Fibroblast of mammary gland (primary cell): ENCODE data around the gene UQCRQ.

Source experiments
- DNase-seq: peaks from one replicate; pipeline ENCODE4 v3.0.0-alpha.2; 2010; ENCODE audit warnings: low read depth
- H3K4me3 ChIP-seq: 2 replicates; pipeline ENCODE4 v1.5.1; 2011; ENCODE audit warnings: low read depth, mild to moderate bottlenecking, low read length, moderate library complexity; ENCODE audit not compliant: control insufficient read depth
- CTCF ChIP-seq: conservative IDR thresholded peaks from 2 replicates; pipeline ENCODE4 v1.5.1; 2011; ENCODE audit warnings: low read depth, low read length, inconsistent platforms; ENCODE audit not compliant: control insufficient read depth, insufficient read depth

Gene UQCRQ

DNA sequence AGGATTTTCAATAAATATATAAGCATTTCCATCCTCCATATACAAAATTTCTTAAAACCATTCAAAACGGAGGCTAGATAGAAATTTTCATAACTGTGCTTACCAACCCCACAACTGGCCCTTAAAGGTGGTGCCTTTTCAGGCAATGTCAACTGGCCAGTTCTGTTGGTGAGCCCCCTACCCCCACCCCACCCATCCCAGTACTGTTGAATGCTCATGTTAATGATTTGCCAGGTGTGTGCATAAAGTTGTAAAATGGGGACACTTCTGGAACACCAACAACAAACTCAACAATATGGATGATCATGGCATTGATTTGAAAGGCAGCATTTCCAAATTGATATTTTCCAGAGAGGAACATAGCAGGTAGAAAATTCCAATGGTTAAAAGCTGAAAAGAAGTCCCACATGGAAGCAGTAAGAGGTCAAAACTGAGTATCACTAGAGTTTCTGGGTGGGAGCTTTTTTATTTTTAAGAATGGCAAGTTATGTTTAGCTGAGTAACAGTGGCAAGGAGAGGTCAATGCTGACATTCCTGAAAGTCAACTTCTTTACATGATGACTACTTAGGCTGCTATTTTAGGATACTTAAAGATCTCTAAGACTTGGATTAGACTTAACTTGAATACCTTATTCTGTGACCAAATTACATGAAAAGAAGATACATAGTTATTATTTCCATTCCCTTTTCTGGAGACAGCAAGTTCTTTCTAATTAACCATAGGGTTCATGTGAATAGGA lies 9.7 kb downstream of the UQCRQ start:
- no peak for TF ChIP-seq CTCF
- no peak overlapping the region for H3K4me3 ChIP-seq
- DNase-seq = no peak

DNA sequence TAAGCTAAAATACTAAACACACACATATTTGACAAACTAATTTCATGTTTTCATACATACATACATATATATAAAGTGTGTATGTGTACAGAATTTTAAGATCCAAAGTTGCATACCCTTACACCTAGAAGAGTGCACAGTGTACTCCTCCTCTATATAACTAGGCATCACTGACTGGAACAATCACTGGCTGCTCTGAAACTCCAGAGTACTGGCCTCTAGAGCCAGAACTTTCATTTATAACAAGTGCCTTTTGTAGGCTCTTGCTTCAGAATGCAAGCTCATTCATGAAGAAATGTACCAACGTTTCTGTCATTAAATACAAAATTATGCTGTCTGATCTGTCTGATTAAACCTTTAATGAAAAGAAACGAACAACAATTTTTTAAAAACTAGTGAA lies 11.0 kb downstream of the UQCRQ start:
- no peak for TF ChIP-seq CTCF
- no peak overlapping the region for H3K4me3 ChIP-seq
- no peak for DNase-seq

DNA sequence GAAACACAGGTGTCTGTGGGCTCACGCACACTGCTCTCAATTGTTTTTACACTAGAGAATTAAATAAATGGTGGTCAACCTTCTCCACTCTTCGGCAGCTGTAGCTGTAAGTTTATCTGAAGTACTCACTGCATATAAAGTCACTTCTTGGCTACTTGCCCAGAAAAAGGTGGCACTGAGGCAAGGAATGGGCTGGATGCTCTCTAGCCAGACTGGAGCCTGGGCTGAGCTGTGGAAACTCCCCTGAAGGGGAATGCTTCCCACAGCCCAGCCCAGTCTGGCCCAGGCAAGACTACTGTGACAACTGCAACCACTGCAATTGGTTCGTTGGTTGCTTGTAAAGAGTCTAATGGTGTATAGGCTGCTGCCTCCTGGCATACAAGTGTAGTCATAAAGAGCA lies 11.5 kb downstream of the UQCRQ start:
- no peak for DNase-seq
- no peak overlapping the region for H3K4me3 ChIP-seq
- no peak for TF ChIP-seq CTCF

DNA sequence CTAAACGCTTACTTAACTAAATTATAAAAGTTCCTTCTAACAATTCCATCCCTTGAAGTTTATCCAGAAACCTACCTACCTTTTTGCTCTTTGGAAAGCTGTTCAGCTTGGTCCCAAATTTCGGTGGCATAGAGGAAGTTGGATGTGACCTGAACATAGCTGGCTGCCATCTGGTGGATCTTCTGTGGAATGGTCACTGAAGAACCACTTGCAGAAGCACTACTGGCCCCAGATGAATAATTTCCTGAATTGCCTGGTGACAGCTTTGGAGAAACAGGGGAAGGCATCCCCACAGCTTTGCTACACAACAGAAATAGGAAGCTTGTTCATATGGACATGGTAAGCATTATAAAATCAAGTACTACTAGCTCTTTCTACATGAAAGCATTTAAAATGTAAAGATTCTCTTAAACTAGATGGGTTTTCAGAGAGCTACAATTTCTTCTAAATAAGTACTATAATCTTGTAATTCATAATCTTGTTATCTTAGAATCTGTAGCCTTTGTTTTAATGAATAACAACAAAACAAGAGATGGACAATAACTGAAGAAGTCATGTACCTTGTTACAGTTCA lies 16.9 kb downstream of the UQCRQ start:
- H3K4me3 ChIP-seq = no peak overlapping the region
- peak; percentile 71 for TF ChIP-seq CTCF
- peak; percentile 74 for DNase-seq

DNA sequence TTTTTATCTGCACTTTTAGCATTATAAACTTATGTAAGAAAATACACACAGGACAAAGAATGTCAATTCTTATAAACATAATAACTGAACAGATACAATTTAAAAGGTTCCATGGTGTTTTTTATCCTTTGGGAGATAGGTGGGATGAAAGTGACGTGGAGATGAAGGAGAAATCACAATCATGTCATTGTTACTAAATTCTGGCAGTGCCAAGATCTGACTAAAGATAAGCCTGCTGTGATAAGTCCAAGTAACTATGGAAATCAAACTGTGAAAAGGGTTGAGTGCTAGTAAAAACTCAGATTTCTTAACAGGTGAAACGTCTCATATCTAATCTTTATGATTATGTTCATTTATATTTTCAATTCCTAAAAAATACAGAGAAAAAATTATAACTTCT lies 18.1 kb downstream of the UQCRQ start:
- DNase-seq = no peak
- no peak overlapping the region for H3K4me3 ChIP-seq
- TF ChIP-seq CTCF = no peak

DNA sequence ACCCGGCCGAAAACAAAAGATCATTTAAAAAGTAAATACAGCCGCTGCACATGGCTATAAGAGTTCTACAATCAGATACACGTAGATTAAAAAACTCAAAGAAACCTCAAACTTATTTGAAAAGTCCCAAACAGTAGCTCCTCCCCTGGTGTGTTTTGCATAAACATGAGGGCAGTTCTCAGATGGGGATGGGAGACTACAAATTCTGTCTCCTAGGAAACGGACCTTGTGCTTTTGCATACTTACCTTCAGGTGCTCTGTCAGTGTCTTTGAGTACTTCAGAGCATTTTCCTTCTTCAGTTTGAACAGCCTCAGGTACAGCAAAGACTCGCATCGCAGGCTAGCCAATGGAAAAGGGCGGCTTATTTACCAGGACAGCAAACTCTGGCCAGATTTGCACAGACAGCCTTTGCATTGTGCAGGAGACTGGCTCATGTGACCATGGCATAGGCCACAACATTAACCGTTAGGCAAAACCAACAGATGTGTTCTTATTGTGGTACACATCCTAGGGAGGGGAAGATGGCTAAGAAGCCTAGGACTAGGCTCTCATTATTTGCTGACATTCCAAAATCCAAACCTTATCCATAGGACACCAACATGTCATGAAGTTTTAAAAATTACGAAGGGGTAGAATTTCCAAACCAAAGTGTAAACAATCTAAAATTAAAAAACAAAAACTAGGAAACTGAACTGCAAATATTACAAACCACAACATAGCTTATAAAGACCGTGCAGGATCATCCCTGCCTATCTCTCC lies 19.8 kb downstream of the UQCRQ start:
- TF ChIP-seq CTCF = no peak
- no peak for DNase-seq

More for the DNA sequence above, 19.8 kb downstream of the UQCRQ start:
- no peak overlapping the region for H3K4me3 ChIP-seq
